Muscle layer of colon (tissue), 2 donors: ENCODE measurements around the gene YWHAG.

Source experiments
- H3K27ac ChIP-seq: one replicate; pipeline ENCODE4 v1.7.0; 2013; ENCODE audit warnings: low read depth, mild to moderate bottlenecking, low read length, moderate library complexity
- H3K27me3 ChIP-seq, 2 donors: one replicate each; pipeline ENCODE4 v1.7.0; 2013; ENCODE audit warnings: low read length in 2 of 2, mild to moderate bottlenecking in 2 of 2; ENCODE audit not compliant: insufficient read depth in 2 of 2, control insufficient read depth in 1 of 2
- H3K36me3 ChIP-seq: one replicate; pipeline ENCODE4 v1.7.0; 2013; ENCODE audit warnings: mild to moderate bottlenecking, low read length; ENCODE audit not compliant: insufficient read depth
- H3K4me1 ChIP-seq: one replicate; pipeline ENCODE4 v1.7.0; 2013; ENCODE audit warnings: mild to moderate bottlenecking, low read length; ENCODE audit not compliant: insufficient read depth
- H3K4me3 ChIP-seq, 2 donors: one replicate each; pipeline ENCODE4 v1.7.0; 2013; ENCODE audit warnings: low read length in 2 of 2, low read depth in 1 of 2, mild to moderate bottlenecking in 1 of 2, moderate library complexity in 1 of 2
- H3K9ac ChIP-seq: one replicate; pipeline ENCODE4 v1.7.0; 2013; ENCODE audit warnings: low read length
- H3K9me3 ChIP-seq: one replicate; pipeline ENCODE4 v1.7.0; 2013; ENCODE audit warnings: mild to moderate bottlenecking, low read length
- donor health status: abdominal sarcoma.
- donor health status: Adenocarcinoma of cecum.

YWHAG gene

DNA sequence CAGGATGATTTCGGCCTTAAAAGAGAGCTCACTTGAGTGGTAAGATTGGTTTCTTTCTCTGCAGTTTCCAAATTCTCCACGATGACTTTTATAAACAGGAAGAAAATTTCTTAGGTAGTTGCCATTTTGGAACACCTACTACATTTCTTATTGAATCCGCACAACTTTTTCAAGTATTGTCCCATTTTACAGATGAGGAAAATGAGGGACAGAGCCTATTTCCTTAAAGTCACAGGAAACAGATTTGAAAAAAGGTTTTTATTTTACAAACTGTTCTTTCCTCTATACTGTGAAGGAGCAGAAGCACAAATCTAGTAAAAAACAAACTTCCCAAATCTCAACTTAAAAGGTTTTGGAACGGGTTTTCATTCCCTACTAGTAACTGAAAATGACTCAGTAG, 2.7 kb downstream of the YWHAG start:
- no peak overlapping the region for H3K27ac ChIP-seq
- no peaks in the 10 kb centered on the region for H3K9me3 ChIP-seq
- no peak overlapping the region for H3K4me3 ChIP-seq
- H3K36me3 ChIP-seq = peaks cover 6% of the 10 kb centered on the region
- H3K4me1 ChIP-seq = peaks cover 57% of the 10 kb centered on the region
- H3K9ac ChIP-seq = no peak overlapping the region
- no peaks in the 10 kb centered on the region for H3K27me3 ChIP-seq

DNA sequence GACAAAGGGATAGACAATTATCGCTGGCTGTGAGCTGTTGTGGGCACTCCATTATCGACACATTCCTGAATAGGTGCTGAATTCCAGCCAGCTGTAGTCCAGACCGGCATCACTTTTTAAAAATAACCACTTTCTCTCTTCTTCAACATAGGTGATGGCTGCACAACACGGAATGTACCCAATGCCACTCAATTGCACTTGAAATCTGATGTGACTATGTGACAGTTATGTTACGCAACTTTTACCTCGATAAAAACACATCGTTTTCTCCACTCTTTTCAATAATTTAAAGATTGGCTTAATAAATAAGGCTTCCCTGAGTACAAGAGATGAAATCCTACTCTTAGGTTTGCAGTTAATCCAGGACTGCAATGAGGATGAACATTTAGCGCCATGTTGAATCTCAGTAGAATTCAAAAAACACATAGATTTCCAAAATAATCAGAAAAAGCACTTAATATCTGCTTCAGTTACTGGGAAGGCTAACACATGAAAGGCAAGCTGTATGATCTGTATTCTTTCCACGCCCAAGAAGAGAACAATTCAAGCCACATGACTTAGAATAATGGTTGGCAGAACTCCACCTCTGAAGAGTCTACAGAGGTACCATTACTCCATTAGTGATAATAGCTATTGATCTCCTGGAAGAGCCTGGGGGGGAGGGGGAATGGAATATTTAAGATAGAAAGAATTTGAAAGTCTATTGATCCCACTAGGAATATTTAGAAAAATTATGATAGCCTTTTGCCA, 3.6 kb downstream of the YWHAG start:
- H3K4me3 ChIP-seq = no peak overlapping the region
- no peak overlapping the region for H3K27ac ChIP-seq
- peaks cover 10% of the 10 kb centered on the region for H3K36me3 ChIP-seq
- no peak overlapping the region for H3K9ac ChIP-seq
- H3K9me3 ChIP-seq = no peaks in the 10 kb centered on the region
- no peaks in the 10 kb centered on the region for H3K27me3 ChIP-seq
- H3K4me1 ChIP-seq = peaks cover 60% of the 10 kb centered on the region

DNA sequence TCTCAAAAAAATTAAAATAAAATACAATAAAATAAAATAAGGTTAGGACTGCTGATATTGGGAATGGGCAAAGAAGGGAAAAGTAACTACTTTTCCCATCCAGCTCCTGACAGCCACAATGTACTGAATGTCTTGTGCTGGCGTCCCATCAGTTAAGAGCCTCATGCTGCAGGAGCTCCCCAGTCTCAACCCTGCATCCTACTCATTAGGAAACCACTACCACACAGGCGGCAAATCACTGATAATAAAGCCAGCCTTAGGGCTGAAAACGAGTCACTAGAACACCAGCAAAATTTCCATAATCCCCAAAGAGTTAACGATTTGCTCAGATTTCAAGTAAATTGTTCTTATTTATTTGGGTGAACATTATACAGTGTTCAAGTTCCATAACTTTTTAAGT, 4.3 kb downstream of the YWHAG start:
- no peak overlapping the region for H3K9ac ChIP-seq
- peaks cover 16% of the 10 kb centered on the region for H3K36me3 ChIP-seq
- H3K4me1 ChIP-seq = peaks cover 54% of the 10 kb centered on the region
- H3K4me3 ChIP-seq = no peak overlapping the region
- no peaks in the 10 kb centered on the region for H3K27me3 ChIP-seq
- H3K9me3 ChIP-seq = no peaks in the 10 kb centered on the region
- H3K27ac ChIP-seq = no peak overlapping the region

DNA sequence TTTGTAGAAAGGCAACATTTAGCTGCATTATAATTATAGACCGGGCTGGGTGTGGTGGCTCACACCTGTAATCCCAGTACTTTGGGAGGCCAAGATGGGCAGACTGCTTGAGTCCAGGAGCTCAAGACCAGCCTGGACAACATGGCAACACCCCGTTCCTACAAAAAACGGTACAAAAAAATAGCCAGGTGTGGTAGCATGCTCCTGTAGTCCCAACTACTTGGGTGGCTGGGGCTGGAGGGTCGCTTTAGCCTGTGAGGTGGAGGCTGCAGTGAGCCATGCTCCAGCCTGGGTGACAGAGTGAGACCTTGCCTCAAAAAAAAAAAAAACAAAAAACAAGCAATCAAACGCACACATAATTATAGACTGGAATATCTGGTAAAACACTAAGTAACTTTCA, 5.0 kb downstream of the YWHAG start:
- Histone ChIP-seq H3K36me3 (peaks cover 16% of the 10 kb centered on the region), H3K27ac (no peak overlapping the region), H3K9ac (no peak overlapping the region), H3K4me1 (peaks cover 54% of the 10 kb centered on the region), H3K27me3 (no peaks in the 10 kb centered on the region), H3K4me3 (no peak overlapping the region), H3K9me3 (no peaks in the 10 kb centered on the region)

DNA sequence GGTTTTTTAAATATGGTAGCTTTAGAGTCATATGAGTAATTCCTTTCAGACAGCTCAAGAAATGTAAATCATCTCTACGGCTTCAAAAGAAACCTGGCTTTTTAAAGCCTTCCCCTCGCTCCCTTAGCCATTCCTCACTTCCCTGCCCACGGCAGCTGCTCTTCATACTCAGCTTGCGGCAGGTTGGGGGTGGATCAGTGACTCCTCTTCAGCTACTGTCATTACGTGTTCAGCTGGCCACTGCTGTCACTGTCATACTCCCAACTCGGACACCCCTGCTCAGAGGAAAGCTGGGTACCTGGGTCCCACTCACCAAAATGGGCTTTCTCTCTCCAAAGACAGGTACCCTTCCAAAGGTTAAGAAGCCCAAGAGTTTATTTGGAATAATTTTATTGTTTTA, 6.6 kb downstream of the YWHAG start:
- Histone ChIP-seq H3K4me3 (no peak overlapping the region), H3K27me3 (no peaks in the 10 kb centered on the region), H3K4me1 (peaks cover 47% of the 10 kb centered on the region), H3K27ac (no peak overlapping the region), H3K9ac (no peak overlapping the region), H3K36me3 (peaks cover 22% of the 10 kb centered on the region), H3K9me3 (no peaks in the 10 kb centered on the region)

DNA sequence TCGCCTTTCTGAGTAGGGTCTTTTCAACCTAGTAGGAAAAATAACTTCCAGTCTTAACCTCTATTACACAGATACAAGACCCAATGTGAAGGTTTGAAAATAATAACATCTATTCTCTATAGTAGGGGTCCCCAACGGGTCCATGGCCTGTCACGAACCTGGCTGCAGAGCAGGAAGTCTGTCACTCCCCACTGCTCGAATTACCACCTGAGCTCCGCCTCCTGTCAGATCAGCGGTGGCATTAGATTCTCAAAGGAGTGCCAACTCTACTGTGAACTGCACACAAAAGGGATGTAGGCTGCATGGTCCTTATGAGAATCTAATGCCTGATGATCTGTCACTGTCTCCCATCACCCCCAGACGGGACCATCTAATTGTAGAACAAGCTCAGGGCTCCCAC, 7.4 kb downstream of the YWHAG start:
- peaks cover 48% of the 10 kb centered on the region for H3K4me1 ChIP-seq
- no peak overlapping the region for H3K4me3 ChIP-seq
- no peaks in the 10 kb centered on the region for H3K27me3 ChIP-seq
- H3K36me3 ChIP-seq = peaks cover 30% of the 10 kb centered on the region
- H3K27ac ChIP-seq = no peak overlapping the region
- H3K9me3 ChIP-seq = no peaks in the 10 kb centered on the region
- no peak overlapping the region for H3K9ac ChIP-seq

DNA sequence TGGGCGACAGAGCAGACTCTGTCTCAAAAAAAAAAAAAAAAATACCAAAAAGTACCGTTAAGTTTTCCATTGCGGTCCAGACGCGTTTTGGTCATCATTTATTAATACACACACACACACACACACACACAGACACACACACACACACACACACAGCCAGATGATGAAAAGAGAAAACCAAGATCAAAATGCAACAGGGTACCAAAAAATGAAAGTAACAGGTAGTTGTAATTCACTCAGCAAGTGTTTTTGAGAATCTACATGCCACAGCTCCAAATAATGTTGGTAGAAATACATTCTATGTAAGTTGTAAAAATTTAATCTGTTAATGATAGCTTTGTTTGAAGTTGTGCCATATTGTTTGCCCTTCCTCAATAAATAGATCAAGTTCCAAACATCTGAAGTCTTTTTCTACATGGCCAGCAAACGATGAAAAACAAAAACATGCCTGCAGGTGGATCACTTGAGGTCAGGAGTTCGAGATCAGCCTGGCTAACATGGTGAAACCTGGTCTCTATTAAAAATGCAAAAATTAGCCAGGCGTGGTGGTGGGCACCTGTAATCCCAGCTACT, 9.4 kb downstream of the YWHAG start:
- Histone ChIP-seq H3K27me3 (no peaks in the 10 kb centered on the region), H3K9ac (no peak overlapping the region), H3K4me1 (peaks cover 39% of the 10 kb centered on the region), H3K4me3 (no peak overlapping the region), H3K27ac (no peak overlapping the region), H3K9me3 (no peaks in the 10 kb centered on the region), H3K36me3 (peaks cover 36% of the 10 kb centered on the region)

DNA sequence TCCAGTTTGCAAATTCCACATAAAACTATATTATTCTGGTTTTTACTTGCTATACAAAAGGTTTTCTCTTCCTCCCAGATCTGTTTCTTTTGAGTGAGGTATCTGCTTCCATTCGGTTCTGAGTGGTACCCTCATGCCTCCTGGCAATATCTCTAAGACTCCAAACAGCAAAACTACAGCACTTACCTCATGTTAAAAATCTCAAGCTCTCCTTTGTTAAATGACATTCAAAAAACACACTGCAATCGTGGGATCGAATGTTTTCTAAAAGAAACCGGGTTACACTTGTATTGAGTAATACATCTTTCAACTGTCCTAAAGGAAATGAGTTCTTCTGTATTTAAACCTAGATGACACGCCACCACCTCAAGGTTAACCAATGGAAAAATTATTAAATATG, 11.1 kb downstream of the YWHAG start:
- Histone ChIP-seq H3K9me3 (no peaks in the 10 kb centered on the region), H3K27ac (no peak overlapping the region), H3K36me3 (peaks cover 51% of the 10 kb centered on the region), H3K4me3 (no peak overlapping the region), H3K4me1 (peaks cover 36% of the 10 kb centered on the region), H3K27me3 (no peaks in the 10 kb centered on the region), H3K9ac (no peak overlapping the region)

DNA sequence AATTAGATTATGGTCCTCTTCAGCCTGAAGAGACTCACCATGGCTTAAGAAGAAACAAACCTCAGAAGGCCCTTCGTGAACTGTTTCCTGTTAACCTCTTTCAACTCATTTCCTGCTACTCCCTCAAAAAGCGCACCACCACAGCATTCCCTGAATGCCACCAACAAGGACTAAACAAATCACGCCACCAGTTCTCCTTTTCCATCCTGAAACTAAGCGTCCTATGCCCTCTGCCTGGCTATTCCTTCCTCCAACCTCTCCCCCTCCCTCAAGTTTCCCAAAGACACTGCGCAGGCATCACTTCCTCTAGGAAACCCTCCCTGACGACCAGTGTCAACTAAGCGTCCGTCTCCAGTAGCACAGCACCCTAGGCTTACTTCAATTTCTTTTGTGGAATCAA, 12.0 kb downstream of the YWHAG start:
- Histone ChIP-seq H3K9ac (no peak overlapping the region), H3K36me3 (peaks cover 51% of the 10 kb centered on the region), H3K27me3 (no peaks in the 10 kb centered on the region), H3K9me3 (no peaks in the 10 kb centered on the region), H3K27ac (no peak overlapping the region), H3K4me1 (peaks cover 33% of the 10 kb centered on the region), H3K4me3 (no peak overlapping the region)

DNA sequence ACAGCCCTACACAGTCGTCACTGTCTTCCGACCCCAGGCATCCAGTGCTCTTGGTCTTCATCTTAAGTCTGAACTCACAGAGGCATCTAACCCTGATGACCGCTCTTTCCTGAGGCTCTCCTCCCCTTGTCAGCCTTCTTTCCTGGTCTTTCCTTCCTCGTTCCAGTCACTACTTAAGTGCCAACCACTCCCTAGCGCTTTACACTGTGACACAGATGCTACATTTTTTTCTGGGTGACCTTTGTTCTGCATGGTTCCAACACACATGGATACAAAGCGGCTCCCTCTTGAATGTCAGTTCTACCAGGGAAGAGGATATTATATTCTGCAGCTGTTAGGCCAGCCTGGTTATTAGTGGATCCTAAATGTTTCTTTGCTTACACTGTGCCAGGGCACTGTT, 12.7 kb downstream of the YWHAG start:
- Histone ChIP-seq H3K36me3 (peaks cover 51% of the 10 kb centered on the region), H3K27ac (no peak overlapping the region)

DNA sequence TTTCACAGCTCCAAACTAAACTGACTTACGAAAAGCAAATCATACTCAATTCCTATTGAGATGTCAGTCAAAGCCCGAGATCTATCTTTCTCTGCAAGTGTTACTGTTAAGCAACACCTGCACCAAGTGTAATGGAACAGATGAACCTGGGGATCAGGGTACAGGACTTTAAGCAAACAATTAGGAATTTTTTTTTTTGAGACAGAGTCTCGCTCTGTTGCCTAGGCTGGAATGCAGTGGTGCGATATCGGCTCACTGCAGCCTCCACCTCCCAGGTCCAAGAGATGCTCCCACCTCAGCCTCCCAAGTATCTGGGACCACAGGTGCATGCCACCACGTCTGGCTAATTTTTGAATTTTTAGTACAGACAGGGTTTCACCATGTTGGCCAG, 14.9 kb downstream of the YWHAG start:
- Histone ChIP-seq H3K9ac (no peak overlapping the region), H3K27ac (no peak overlapping the region), H3K27me3 (no peaks in the 10 kb centered on the region), H3K36me3 (peaks cover 40% of the 10 kb centered on the region), H3K4me1 (peaks cover 41% of the 10 kb centered on the region), H3K4me3 (no peak overlapping the region), H3K9me3 (no peaks in the 10 kb centered on the region)

More for the DNA sequence above, 12.7 kb downstream of the YWHAG start:
- Histone ChIP-seq H3K9ac (no peak overlapping the region), H3K4me3 (no peak overlapping the region), H3K4me1 (peaks cover 33% of the 10 kb centered on the region), H3K9me3 (no peaks in the 10 kb centered on the region), H3K27me3 (no peaks in the 10 kb centered on the region)
